AG10803 (cell line): Measurements from ENCODE around the gene FXR2.

Source experiments
- DNase-seq: peaks from one replicate; pipeline ENCODE4 v3.0.0; 2010; ENCODE audit warnings: low read depth
- H3K4me3 ChIP-seq: 2 replicates; pipeline ENCODE4 v1.5.1; 2011; ENCODE audit warnings: mild to moderate bottlenecking, low read length, control low read depth
- TF ChIP-seq, protein P1 (sequence below): conservative IDR thresholded peaks from 2 replicates; pipeline ENCODE4 v1.5.1; 2011; ENCODE audit warnings: mild to moderate bottlenecking, low read length, control low read depth, inconsistent platforms

The FXR2 gene

GRCh38 chr17:7575481-7575883 is 39.2 kb downstream of the FXR2 start:
- DNase-seq = no peak
- H3K4me3 ChIP-seq = peak overlapping the region; percentile 97

DNA sequence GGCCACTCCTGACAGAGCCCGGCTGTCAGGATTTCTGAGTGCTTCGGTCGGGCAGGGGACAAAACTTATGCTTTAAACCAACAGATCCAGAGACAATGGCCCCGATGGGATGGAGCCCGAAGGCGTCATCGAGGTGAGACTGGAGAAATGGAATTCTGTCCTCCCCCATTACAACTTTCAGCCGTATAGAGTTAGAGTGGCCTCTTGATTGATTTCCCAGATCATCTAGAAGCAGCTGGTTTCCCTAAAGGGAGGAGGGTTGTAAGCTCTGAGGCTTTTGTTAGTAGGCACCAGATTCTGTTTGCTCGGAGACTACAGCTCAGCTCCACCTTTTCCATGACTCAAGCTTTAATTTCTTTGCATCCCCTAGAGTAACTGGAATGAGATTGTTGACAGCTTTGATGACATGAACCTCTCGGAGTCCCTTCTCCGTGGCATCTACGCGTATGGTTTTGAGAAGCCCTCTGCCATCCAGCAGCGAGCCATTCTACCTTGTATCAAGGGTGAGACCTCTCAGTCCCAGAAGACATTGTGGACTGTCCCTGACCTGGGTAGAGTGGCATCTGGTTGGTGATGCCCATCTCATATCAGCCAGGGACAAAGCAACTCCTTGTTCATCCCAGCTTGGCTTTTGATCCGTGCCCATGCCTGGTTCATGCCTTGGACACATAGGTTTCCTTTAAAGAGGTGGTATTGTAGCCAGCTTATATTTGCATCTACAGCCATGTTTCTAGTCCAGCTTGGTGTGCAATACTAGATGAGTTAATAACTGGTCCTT is 40.3 kb downstream of the FXR2 start:
- DNase-seq = no peak

More at GRCh38 chr17:7575481-7575883, 39.2 kb downstream of the FXR2 start:
- TF ChIP-seq, protein P1, sequence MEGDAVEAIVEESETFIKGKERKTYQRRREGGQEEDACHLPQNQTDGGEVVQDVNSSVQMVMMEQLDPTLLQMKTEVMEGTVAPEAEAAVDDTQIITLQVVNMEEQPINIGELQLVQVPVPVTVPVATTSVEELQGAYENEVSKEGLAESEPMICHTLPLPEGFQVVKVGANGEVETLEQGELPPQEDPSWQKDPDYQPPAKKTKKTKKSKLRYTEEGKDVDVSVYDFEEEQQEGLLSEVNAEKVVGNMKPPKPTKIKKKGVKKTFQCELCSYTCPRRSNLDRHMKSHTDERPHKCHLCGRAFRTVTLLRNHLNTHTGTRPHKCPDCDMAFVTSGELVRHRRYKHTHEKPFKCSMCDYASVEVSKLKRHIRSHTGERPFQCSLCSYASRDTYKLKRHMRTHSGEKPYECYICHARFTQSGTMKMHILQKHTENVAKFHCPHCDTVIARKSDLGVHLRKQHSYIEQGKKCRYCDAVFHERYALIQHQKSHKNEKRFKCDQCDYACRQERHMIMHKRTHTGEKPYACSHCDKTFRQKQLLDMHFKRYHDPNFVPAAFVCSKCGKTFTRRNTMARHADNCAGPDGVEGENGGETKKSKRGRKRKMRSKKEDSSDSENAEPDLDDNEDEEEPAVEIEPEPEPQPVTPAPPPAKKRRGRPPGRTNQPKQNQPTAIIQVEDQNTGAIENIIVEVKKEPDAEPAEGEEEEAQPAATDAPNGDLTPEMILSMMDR = no peak

DNA sequence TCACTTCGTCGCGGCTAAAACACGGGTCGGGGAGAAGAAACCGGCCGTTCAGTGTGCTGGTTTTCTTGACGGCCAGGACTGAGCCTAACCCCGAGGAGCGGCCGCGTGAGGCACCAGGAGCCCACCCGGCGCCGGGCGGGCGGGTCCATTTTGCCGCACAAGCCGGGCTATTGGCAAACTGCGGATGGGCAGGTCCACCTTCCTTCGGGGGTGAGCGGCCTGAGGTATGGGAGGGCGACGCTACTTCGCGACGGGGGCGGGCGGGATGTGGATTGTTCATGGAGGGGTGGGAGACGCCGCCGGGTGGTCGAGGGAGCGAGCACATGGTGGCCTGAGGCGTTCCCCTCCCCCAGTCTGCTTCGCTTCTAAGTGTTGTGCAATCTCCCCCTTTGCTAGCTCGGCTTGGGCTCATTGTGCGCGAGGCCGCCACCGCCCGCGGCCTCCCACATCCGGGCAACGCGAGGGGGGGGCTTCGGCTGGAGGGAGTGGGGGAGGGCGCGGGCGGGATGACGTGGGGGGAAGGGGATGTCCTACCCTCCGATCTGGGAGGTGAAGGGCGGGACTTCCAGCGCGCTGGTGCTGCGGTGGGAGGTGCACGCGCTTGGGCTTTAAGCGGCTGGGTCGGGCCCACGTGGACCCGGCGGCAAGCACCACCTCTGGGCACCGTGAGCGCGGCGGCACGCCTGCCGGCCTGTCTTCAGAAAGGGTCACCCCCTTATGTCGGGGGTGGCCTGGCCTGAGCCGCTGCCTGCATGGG is 41.2 kb downstream of the FXR2 start:
- TF ChIP-seq, protein P1 = no peak
- H3K4me3 ChIP-seq = peak overlapping the region; percentile 97
- peak; percentile 90 for DNase-seq

More for the DNA sequence above, 40.3 kb downstream of the FXR2 start:
- H3K4me3 ChIP-seq = peak overlapping the region; percentile 97
- TF ChIP-seq, protein P1 = no peak

GRCh38 chr17:7572588-7573323 is 41.9 kb downstream of the FXR2 start:
- DNase-seq = peak; percentile 100
- TF ChIP-seq, protein P1 = no peak
- peak overlapping the region; percentile 97 for H3K4me3 ChIP-seq

DNA sequence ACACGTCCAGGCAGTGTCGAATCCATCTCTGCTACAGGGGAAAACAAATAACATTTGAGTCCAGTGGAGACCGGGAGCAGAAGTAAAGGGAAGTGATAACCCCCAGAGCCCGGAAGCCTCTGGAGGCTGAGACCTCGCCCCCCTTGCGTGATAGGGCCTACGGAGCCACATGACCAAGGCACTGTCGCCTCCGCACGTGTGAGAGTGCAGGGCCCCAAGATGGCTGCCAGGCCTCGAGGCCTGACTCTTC is 42.4 kb downstream of the FXR2 start:
- no peak for DNase-seq
- TF ChIP-seq, protein P1 = no peak
- H3K4me3 ChIP-seq = peak overlapping the region; percentile 74

GRCh38 chr17:7570351-7570750 is 44.3 kb downstream of the FXR2 start:
- TF ChIP-seq, protein P1 = no peak
- no peak overlapping the region for H3K4me3 ChIP-seq
- DNase-seq = no peak
